ENCODE results near the gene SAMD4B. TPM values are rescaled to one million over a fixed set of nuclear protein-coding genes. Genes with fewer than 3 reads are reported as not detected.

The SAMD4B gene
- total RNA-seq, 4 donors from 2014 or later: 60.7 to 102 (median 77.1) TPM

DNA sequence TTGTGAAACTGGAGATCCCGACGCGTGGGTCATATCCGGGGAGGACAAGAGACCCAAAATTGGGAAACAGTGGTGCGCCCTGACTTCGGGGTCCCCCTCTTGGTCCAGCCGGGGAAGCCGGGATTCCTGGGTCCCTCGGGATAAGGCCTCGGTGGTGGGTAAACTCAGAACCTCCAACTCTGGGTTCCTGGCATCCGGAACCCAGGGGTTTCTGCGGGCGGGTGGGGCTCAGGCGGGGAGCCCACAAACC is 65.1 kb downstream of the SAMD4B start:
- in situ Hi-C loops (cut with MboI; ENCODE audit: low pct_ligation_motif_present in 1 of 4, low pct_unique_long_range_greater_than_20kb in 1 of 4, low sequenced_read_pairs in 3 of 4) (no loop called here), intact Hi-C loops (cut with DNase I; ENCODE audit: low total_unique reads) (no loop called here)
- H3K36me3 ChIP-seq: peaks cover 0 to 14% (median 8%) of the 10 kb centered on the region in 4 donors
- TF ChIP-seq POLR2AphosphoS5 (IDR thresholded peaks at IDR 0.05): no peak
- no peak for TF ChIP-seq POLR2A (IDR thresholded peaks at IDR 0.05)
- TF ChIP-seq, protein P1, sequence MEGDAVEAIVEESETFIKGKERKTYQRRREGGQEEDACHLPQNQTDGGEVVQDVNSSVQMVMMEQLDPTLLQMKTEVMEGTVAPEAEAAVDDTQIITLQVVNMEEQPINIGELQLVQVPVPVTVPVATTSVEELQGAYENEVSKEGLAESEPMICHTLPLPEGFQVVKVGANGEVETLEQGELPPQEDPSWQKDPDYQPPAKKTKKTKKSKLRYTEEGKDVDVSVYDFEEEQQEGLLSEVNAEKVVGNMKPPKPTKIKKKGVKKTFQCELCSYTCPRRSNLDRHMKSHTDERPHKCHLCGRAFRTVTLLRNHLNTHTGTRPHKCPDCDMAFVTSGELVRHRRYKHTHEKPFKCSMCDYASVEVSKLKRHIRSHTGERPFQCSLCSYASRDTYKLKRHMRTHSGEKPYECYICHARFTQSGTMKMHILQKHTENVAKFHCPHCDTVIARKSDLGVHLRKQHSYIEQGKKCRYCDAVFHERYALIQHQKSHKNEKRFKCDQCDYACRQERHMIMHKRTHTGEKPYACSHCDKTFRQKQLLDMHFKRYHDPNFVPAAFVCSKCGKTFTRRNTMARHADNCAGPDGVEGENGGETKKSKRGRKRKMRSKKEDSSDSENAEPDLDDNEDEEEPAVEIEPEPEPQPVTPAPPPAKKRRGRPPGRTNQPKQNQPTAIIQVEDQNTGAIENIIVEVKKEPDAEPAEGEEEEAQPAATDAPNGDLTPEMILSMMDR (IDR thresholded peaks at IDR 0.05): no peak
- TF ChIP-seq EP300 (IDR thresholded peaks at IDR 0.05; ENCODE audit: low read depth): no peak
- no peaks in the 10 kb centered on the region for H3K27me3 ChIP-seq
- H3K4me1 ChIP-seq: peaks cover 22 to 55% (median 52%) of the 10 kb centered on the region in 4 donors
- no peak for DNase-seq
- no peaks in the 10 kb centered on the region for H3K9me3 ChIP-seq
- H3K27ac ChIP-seq: peak overlapping the region; percentile 98 to 100 (median 99)
- peak overlapping the region; percentile 66 to 86 (median 84) for H3K4me3 ChIP-seq
- 0% methylated on average over 1 to 10 of the region's 14 CpGs for WGBS, 2 donors (ENCODE audit: low coverage in 1 of 2)

DNA sequence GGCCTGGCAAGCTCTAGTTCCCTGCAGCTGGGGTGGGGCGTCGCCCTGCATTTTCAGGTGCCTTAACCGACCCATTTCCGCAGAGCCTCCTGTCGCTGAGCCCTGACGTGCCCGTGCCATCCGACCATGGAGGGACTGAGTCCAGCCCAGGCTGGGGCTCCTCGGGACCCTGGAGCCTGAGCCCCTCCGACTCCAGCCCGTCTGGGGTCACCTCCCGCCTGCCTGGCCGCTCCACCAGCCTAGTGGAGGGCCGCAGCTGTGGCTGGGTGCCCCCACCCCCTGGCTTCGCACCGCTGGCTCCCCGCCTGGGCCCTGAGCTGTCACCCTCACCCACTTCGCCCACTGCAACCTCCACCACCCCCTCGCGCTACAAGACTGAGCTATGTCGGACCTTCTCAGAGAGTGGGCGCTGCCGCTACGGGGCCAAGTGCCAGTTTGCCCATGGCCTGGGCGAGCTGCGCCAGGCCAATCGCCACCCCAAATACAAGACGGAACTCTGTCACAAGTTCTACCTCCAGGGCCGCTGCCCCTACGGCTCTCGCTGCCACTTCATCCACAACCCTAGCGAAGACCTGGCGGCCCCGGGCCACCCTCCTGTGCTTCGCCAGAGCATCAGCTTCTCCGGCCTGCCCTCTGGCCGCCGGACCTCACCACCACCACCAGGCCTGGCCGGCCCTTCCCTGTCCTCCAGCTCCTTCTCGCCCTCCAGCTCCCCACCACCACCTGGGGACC is 65.6 kb downstream of the SAMD4B start:
- H3K4me1 ChIP-seq: peaks cover 21 to 51% (median 49%) of the 10 kb centered on the region in 4 donors

DNA sequence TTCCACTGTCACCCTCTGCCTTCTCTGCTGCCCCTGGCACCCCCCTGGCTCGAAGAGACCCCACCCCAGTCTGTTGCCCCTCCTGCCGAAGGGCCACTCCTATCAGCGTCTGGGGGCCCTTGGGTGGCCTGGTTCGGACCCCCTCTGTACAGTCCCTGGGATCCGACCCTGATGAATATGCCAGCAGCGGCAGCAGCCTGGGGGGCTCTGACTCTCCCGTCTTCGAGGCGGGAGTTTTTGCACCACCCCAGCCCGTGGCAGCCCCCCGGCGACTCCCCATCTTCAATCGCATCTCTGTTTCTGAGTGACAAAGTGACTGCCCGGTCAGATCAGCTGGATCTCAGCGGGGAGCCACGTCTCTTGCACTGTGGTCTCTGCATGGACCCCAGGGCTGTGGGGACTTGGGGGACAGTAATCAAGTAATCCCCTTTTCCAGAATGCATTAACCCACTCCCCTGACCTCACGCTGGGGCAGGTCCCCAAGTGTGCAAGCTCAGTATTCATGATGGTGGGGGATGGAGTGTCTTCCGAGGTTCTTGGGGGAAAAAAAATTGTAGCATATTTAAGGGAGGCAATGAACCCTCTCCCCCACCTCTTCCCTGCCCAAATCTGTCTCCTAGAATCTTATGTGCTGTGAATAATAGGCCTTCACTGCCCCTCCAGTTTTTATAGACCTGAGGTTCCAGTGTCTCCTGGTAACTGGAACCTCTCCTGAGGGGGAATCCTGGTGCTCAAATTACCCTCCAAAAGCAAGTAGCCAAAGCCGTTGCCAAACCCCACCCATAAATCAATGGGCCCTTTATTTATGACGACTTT is 66.4 kb downstream of the SAMD4B start:
- peak overlapping the region; percentile 98 to 100 (median 99) for H3K27ac ChIP-seq
- intact Hi-C loops (cut with DNase I; ENCODE audit: low total_unique reads) (no loop called here), in situ Hi-C loops (cut with MboI; ENCODE audit: low pct_ligation_motif_present in 1 of 4, low pct_unique_long_range_greater_than_20kb in 1 of 4, low sequenced_read_pairs in 3 of 4) (no loop called here)
- H3K9me3 ChIP-seq: no peaks in the 10 kb centered on the region
- H3K36me3 ChIP-seq: peaks cover 0 to 14% (median 8%) of the 10 kb centered on the region in 4 donors
- DNase-seq: peak; percentile 61
- H3K4me3 ChIP-seq: peak overlapping the region; percentile 66 to 86 (median 84)
- 0 to 13% methylated on average over 2 to 16 of the region's 20 CpGs for WGBS, 2 donors (ENCODE audit: low coverage in 1 of 2)
- H3K4me1 ChIP-seq: peaks cover 21 to 51% (median 49%) of the 10 kb centered on the region in 4 donors
- peaks cover 9% of the 10 kb centered on the region for H3K27me3 ChIP-seq
- TF ChIP-seq POLR2A (IDR thresholded peaks at IDR 0.05) (peak; percentile 29), POLR2AphosphoS5 (IDR thresholded peaks at IDR 0.05) (peak; percentile 62 to 86 (median 84)), EP300 (IDR thresholded peaks at IDR 0.05; ENCODE audit: low read depth) (peak; percentile 21)
- TF ChIP-seq, protein P1 (IDR thresholded peaks at IDR 0.05): no peak

More for the DNA sequence above, 65.6 kb downstream of the SAMD4B start:
- TF ChIP-seq EP300 (IDR thresholded peaks at IDR 0.05; ENCODE audit: low read depth) (no peak), POLR2AphosphoS5 (IDR thresholded peaks at IDR 0.05) (peak; percentile 77 to 99 (median 90)), POLR2A (IDR thresholded peaks at IDR 0.05) (peak; percentile 57)
- TF ChIP-seq, protein P1 (IDR thresholded peaks at IDR 0.05): peak in 1 of 5 experiments; percentile 18
- DNase-seq: peak; percentile 82
- 1 to 2% methylated on average over 13 to 27 of the region's 40 CpGs for WGBS, 2 donors (ENCODE audit: low coverage in 1 of 2)
- in situ Hi-C loops (cut with MboI; ENCODE audit: low pct_ligation_motif_present in 1 of 4, low pct_unique_long_range_greater_than_20kb in 1 of 4, low sequenced_read_pairs in 3 of 4): no loop called here
- peaks cover 2% of the 10 kb centered on the region for H3K27me3 ChIP-seq
- intact Hi-C loops (cut with DNase I; ENCODE audit: low total_unique reads): no loop called here
- H3K27ac ChIP-seq: peak overlapping the region; percentile 98 to 100 (median 99)
- peaks cover 0 to 14% (median 8%) of the 10 kb centered on the region in 4 donors for H3K36me3 ChIP-seq
- H3K4me3 ChIP-seq: peak overlapping the region; percentile 66 to 86 (median 84)
- no peaks in the 10 kb centered on the region for H3K9me3 ChIP-seq
